ENCODE measurements around the gene LGALS9B.
"Not testable (repeated sequence)": the region's sequence is repeated elsewhere in the genome, so short reads cannot be mapped to it uniquely, and the experiment has no call there.

DNA sequence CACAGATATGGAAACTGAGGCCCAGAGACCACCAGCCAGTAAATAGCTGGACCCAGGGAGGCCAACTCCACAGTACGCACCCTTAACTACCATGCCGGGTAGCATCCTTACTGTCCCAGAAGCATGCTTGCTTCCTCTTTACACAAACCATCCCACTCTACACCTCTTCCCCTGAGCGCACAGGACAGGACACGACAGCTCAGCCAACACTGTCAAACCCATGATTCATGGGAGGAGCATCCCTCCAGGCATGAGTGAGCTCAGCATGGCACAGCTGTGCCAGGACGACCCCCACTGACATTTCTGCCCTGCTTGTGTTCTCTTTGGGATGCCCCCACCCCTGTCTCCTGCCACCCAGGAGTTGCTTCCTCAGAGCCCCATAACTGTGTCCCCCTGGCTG, 340 bp downstream of the LGALS9B start:
- TF ChIP-seq, protein P1, sequence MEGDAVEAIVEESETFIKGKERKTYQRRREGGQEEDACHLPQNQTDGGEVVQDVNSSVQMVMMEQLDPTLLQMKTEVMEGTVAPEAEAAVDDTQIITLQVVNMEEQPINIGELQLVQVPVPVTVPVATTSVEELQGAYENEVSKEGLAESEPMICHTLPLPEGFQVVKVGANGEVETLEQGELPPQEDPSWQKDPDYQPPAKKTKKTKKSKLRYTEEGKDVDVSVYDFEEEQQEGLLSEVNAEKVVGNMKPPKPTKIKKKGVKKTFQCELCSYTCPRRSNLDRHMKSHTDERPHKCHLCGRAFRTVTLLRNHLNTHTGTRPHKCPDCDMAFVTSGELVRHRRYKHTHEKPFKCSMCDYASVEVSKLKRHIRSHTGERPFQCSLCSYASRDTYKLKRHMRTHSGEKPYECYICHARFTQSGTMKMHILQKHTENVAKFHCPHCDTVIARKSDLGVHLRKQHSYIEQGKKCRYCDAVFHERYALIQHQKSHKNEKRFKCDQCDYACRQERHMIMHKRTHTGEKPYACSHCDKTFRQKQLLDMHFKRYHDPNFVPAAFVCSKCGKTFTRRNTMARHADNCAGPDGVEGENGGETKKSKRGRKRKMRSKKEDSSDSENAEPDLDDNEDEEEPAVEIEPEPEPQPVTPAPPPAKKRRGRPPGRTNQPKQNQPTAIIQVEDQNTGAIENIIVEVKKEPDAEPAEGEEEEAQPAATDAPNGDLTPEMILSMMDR (IDR thresholded peaks at IDR 0.05): not testable (repeated sequence)
- not testable (repeated sequence) for TF ChIP-seq SIN3A (IDR thresholded peaks at IDR 0.05; ENCODE audit: borderline replicate concordance, low read depth, low read length); MEF2A (IDR thresholded peaks at IDR 0.05; ENCODE audit: borderline replicate concordance, low read depth); POLR2AphosphoS5 (IDR thresholded peaks at IDR 0.05; ENCODE audit: low read depth, low read length); EP300 (IDR thresholded peaks at IDR 0.05; ENCODE audit: borderline replicate concordance in 1 of 2, low read depth in 1 of 2, low read length in 1 of 2); TAF1 (IDR thresholded peaks at IDR 0.05; ENCODE audit: borderline replicate concordance, low read depth, low read length); NRF1 (IDR thresholded peaks at IDR 0.05; ENCODE audit: low read depth, low read length)
- TF ChIP-seq, protein P2, sequence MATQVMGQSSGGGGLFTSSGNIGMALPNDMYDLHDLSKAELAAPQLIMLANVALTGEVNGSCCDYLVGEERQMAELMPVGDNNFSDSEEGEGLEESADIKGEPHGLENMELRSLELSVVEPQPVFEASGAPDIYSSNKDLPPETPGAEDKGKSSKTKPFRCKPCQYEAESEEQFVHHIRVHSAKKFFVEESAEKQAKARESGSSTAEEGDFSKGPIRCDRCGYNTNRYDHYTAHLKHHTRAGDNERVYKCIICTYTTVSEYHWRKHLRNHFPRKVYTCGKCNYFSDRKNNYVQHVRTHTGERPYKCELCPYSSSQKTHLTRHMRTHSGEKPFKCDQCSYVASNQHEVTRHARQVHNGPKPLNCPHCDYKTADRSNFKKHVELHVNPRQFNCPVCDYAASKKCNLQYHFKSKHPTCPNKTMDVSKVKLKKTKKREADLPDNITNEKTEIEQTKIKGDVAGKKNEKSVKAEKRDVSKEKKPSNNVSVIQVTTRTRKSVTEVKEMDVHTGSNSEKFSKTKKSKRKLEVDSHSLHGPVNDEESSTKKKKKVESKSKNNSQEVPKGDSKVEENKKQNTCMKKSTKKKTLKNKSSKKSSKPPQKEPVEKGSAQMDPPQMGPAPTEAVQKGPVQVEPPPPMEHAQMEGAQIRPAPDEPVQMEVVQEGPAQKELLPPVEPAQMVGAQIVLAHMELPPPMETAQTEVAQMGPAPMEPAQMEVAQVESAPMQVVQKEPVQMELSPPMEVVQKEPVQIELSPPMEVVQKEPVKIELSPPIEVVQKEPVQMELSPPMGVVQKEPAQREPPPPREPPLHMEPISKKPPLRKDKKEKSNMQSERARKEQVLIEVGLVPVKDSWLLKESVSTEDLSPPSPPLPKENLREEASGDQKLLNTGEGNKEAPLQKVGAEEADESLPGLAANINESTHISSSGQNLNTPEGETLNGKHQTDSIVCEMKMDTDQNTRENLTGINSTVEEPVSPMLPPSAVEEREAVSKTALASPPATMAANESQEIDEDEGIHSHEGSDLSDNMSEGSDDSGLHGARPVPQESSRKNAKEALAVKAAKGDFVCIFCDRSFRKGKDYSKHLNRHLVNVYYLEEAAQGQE (IDR thresholded peaks at IDR 0.05; ENCODE audit: low read depth, low read length): not testable (repeated sequence)
